GM12878 (cell line): ENCODE results near the gene PLEKHM3. TPM values are rescaled to one million over a fixed set of nuclear protein-coding genes. Genes with fewer than 3 reads are reported as not detected.

Source experiments
- ATAC-seq: fragments of 200-7000 bp; cut with Tn5 transposase; 3 replicates; pipeline ENCODE4 v1.9.1; 2020; ENCODE audit warnings: mild to moderate bottlenecking, moderate library complexity
- BruUV-seq: library from RNA; stranded (reverse); fragments of 400-500 nt; replicated peaks from 2 replicates; lab custom pipeline; 2021; lab: Mats Ljungman, UMichigan
- CTCF ChIA-PET: fragments of 300-600 bp; sonication (Branson Sonifier 250); formaldehyde crosslinking; extraction: SDS; loops from one replicate; lab custom pipeline; 2021; ENCODE audit warnings: inconsistent platforms; lab: Yijun Ruan, JAX
- POLR2A ChIA-PET: fragments of 350-600 bp; formaldehyde crosslinking; extraction: SDS; loops from one replicate; lab custom pipeline; 2021; ENCODE audit warnings: inconsistent platforms; lab: Charles Lee
- RAD21 ChIA-PET: fragments of 300-600 bp; sonication (Branson Sonifier 250); formaldehyde crosslinking; loops from one replicate; lab custom pipeline; 2023; ENCODE audit warnings: antibody characterized with exemption; ENCODE audit not compliant: unreplicated experiment; lab: Charles Lee
- SMC1A ChIA-PET: fragments of 300-600 bp; sonication (Branson Sonifier 250); formaldehyde crosslinking; loops from one replicate; lab custom pipeline; 2023; ENCODE audit not compliant: unreplicated experiment, uncharacterized antibody; lab: Charles Lee
- DNase-seq: peaks from one replicate; pipeline ENCODE4 v3.0.0-alpha.2; 2011; ENCODE audit warnings: low read depth, low spot score
- FAIRE-seq: peaks from 3 replicates; lab custom pipeline; 2011; peaks lifted over from hg19 to GRCh38; lab: Jason Lieb, UNC
- H2AFZ ChIP-seq: 2 replicates; pipeline ENCODE4 v1.6.0; 2011; ENCODE audit warnings: low read depth, low read length, control low read depth; ENCODE audit not compliant: control insufficient read depth
- H3K27ac ChIP-seq: 2 replicates; pipeline ENCODE4 v1.5.1; 2011; ENCODE audit warnings: control low read depth; ENCODE audit not compliant: control insufficient read depth, insufficient read depth
- H3K27me3 ChIP-seq, 2 experiments: replicated peaks in 1 of 2; 2 replicates each; pipeline versions ENCODE4 v1.6.0 to v1.6.1; 2011; ENCODE audit warnings: low read length in 1 of 2; ENCODE audit not compliant: control insufficient read depth in 2 of 2, insufficient read depth in 2 of 2
- H3K36me3 ChIP-seq, 2 experiments: 2 replicates each; pipeline ENCODE4 v1.5.1; 2011; ENCODE audit warnings: low read length in 1 of 2; ENCODE audit not compliant: control insufficient read depth in 2 of 2, insufficient read depth in 2 of 2
- H3K4me1 ChIP-seq: 2 replicates; pipeline ENCODE4 v1.6.1; 2011; ENCODE audit warnings: mild to moderate bottlenecking, low read length, moderate library complexity, mixed read lengths; ENCODE audit not compliant: control insufficient read depth, insufficient read depth
- H3K4me2 ChIP-seq: 2 replicates; pipeline ENCODE4 v1.6.0; 2011; ENCODE audit warnings: control low read depth; ENCODE audit not compliant: control insufficient read depth, insufficient read depth
- H3K4me3 ChIP-seq: fragments of 200-600 bp; sonication (generic); 2 replicates; pipeline ENCODE4 v1.5.1; 2016
- H3K79me2 ChIP-seq: 2 replicates; pipeline ENCODE4 v1.6.0; 2011; ENCODE audit warnings: low read length; ENCODE audit not compliant: control insufficient read depth, insufficient read depth
- H3K9ac ChIP-seq: 2 replicates; pipeline ENCODE4 v1.8.0; 2011; ENCODE audit warnings: low read length, control low read depth, mixed read lengths; ENCODE audit not compliant: control insufficient read depth, insufficient read depth
- H3K9me3 ChIP-seq: replicated peaks from 3 replicates; pipeline ENCODE4 v1.5.1; 2011; ENCODE audit warnings: mild to moderate bottlenecking, low read length; ENCODE audit not compliant: control insufficient read depth, insufficient read depth
- H4K20me1 ChIP-seq: 2 replicates; pipeline ENCODE4 v1.6.0; 2011; ENCODE audit not compliant: control insufficient read depth, insufficient read depth
- BMI1 ChIP-seq: fragments of 450-650 bp; IDR thresholded peaks from 2 replicates; pipeline ENCODE4 v1.6.1; 2016; ENCODE audit warnings: mild to moderate bottlenecking, moderate library complexity, borderline replicate concordance
- CEBPB ChIP-seq, 2 experiments: fragments of 150-350 bp in 1 of 2; IDR thresholded peaks; 2 replicates each; pipeline ENCODE4 v1.6.1; 2012 to 2014; ENCODE audit warnings: low read depth in 2 of 2, low read length in 2 of 2, borderline replicate concordance in 1 of 2, inconsistent platforms in 1 of 2
- CHD1 ChIP-seq: IDR thresholded peaks from 2 replicates; pipeline ENCODE4 v1.6.1; 2012; ENCODE audit warnings: low read depth, low read length, improper control_type of control experiment
- CREM ChIP-seq: IDR thresholded peaks from 2 replicates; pipeline ENCODE4 v1.6.1; 2014; ENCODE audit warnings: antibody characterized with exemption, low read depth
- ETV6 ChIP-seq, 2 experiments: fragments of 450-650 bp in 1 of 2; IDR thresholded peaks in 1 of 2; conservative IDR thresholded peaks in 1 of 2; 2 replicates each; pipeline ENCODE4 v1.6.1; 2014; ENCODE audit warnings: antibody characterized with exemption in 1 of 2, borderline replicate concordance in 1 of 2, low read depth in 1 of 2, mild to moderate bottlenecking in 1 of 2, moderate library complexity in 1 of 2
- IKZF1 ChIP-seq: fragments of 450-650 bp; conservative IDR thresholded peaks from 2 replicates; pipeline ENCODE4 v1.6.1; 2017; ENCODE audit warnings: antibody characterized with exemption, mild to moderate bottlenecking
- IKZF2 ChIP-seq, 2 experiments: fragments of 450-650 bp; IDR thresholded peaks; 2 replicates each; pipeline ENCODE4 v1.6.1; 2017; ENCODE audit warnings: mild to moderate bottlenecking in 2 of 2, moderate library complexity in 2 of 2
- IRF4 ChIP-seq: IDR thresholded peaks from 2 replicates; pipeline ENCODE4 v1.6.1; 2011; ENCODE audit warnings: low read depth, low read length
- MYB ChIP-seq: fragments of 150-350 bp; IDR thresholded peaks from 2 replicates; pipeline ENCODE4 v1.6.1; 2014; ENCODE audit warnings: mild to moderate bottlenecking, low read depth, low read length, borderline replicate concordance
- NRF1 ChIP-seq: conservative IDR thresholded peaks from 2 replicates; pipeline ENCODE4 v1.6.1; 2011; ENCODE audit warnings: mild to moderate bottlenecking, low read depth, low read length, improper control_type of control experiment
- PAX5 ChIP-seq: IDR thresholded peaks from 2 replicates; pipeline ENCODE4 v1.6.1; 2011; ENCODE audit warnings: low read depth, low read length, borderline replicate concordance
- RB1 ChIP-seq: fragments of 450-650 bp; formaldehyde crosslinking; IDR thresholded peaks from 2 replicates; pipeline ENCODE4 v1.6.1; 2017; ENCODE audit warnings: mild to moderate bottlenecking, borderline replicate concordance
- RCOR1 ChIP-seq: conservative IDR thresholded peaks from 2 replicates; pipeline ENCODE4 v1.6.1; 2012; ENCODE audit warnings: low read depth, low read length, improper control_type of control experiment
- SMC3 ChIP-seq: IDR thresholded peaks from 2 replicates; pipeline ENCODE4 v1.6.1; 2011; ENCODE audit warnings: low read length, improper control_type of control experiment, borderline replicate concordance
- ZNF207 ChIP-seq: fragments of 450-650 bp; IDR thresholded peaks from 2 replicates; pipeline ENCODE4 v1.6.1; 2014; ENCODE audit warnings: antibody characterized with exemption, mild to moderate bottlenecking, borderline replicate concordance
- WGBS: methylation state at CpG from one replicate; pipeline ENCODE4 v1.1.6; 2016; ENCODE audit warnings: low lambda C conversion rate; ENCODE audit not compliant: insufficient replicate concordance, insufficient coverage; ENCODE audit errors: missing lambda C conversion rate; 5-methylcytosine and 5-hydroxymethylcytosine counted together
- in situ Hi-C: fragments of 300-500 bp; cut with MboI; formaldehyde crosslinking; loops from 9 replicates; pipeline ENCODE4 v1.14.3; 2018; ENCODE audit warnings: mixed read lengths
- intact Hi-C: fragments of 100-400 bp; cut with micrococcal nuclease; formaldehyde crosslinking; loops from one replicate; pipeline ENCODE4 v1.14.2; 2022; ENCODE audit not compliant: unreplicated experiment
- polyA plus RNA-seq, 11 experiments: library from polyadenylated mRNA; depleted of rRNA in 4 of 11; unstranded in 6 of 11; stranded (reverse) in 5 of 11; fragments of >200 nt; fragmentation: Nextera tagmentation in 4 of 11; fragmentation: Illumina TruSeq in 1 of 11; extraction: Ambion mirVana in 4 of 11; extraction: Trizol in 1 of 11; gene quantifications; 1 replicate in 1 of 11; 2 replicates in 10 of 11; pipeline versions ENCODE4 v1.2.1 to v1.2.3, GENCODE V29; 2011 to 2016; ENCODE audit warnings: inconsistent platforms in 2 of 11, missing spikeins in 2 of 11, low read depth in 1 of 11
- total RNA-seq, 4 experiments: library from RNA; depleted of rRNA in 3 of 4; stranded (reverse); fragments of >200 nt in 3 of 4; fragmentation: Illumina TruSeq in 1 of 4; extraction: Trizol in 1 of 4; gene quantifications; 2 replicates each; pipeline versions ENCODE4 v1.2.1 to v1.2.3, GENCODE V29; 2013 to 2021
- TF ChIP-seq, protein P1 (sequence below): IDR thresholded peaks from 2 replicates; pipeline ENCODE4 v1.6.1; 2012; ENCODE audit warnings: low read length, inconsistent platforms
- TF ChIP-seq, protein P2 (sequence below): fragments of 450-650 bp; IDR thresholded peaks from 2 replicates; pipeline ENCODE4 v1.6.1; 2018; ENCODE audit warnings: borderline replicate concordance, mild to moderate bottlenecking; ENCODE audit not compliant: partially characterized antibody

PLEKHM3 gene
- total and polyA plus RNA-seq, 10 of the 15 experiments (the other 5 are each of a cell fraction or from before 2014, with no cell fraction given): 1.4 to 5.6 (median 3.0) TPM

DNA sequence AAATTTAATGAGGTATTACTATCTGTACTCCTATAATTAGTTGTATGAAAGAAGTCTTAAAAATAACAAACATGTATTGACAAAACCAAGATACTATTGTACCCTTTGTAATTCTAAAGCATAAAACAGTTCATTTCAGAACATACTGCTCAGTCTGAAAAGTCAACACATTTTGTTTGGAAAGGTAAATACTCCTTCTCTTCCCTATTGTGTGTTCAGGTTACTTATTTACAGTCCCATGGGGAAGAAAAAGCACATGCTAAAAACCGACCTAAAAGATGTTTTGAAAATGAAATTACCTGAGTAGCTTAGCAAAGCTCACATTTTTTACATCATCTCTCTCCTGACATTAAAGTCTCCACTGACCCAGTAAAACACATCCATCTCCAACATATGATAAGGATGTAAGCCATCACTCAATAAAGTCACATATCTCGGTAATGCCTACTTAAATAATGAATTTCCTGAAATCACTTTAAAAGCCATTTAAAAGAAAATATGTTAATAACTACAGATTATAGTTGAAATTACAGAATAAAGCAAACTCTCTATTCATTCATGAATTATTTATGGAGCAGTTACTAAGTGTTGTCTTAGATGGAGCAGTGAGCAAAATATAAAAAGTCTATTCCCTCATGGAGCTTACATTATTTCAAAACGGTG lies 180.0 kb downstream of the PLEKHM3 start:
- BruUV-seq: no TSS peak
- H3K4me2 ChIP-seq: no peak overlapping the region
- H3K4me3 ChIP-seq: no peak overlapping the region
- no peak overlapping the region for H3K27ac ChIP-seq
- no peaks in the 10 kb centered on the region for H3K9me3 ChIP-seq
- SMC1A ChIA-PET: interaction anchor here (1.0 to 1.6 kb wide), 5 partner anchors 10 to 57 kb away, joined by 3 to 6 read pairs (median 4); no protein-coding TSS in a partner anchor
- intact Hi-C loops: no loop called here
- no peak overlapping the region for H2AFZ ChIP-seq
- CTCF ChIA-PET: interaction anchor here (1.1 kb wide), 1 partner anchor 14 kb away, joined by 4 read pairs; no protein-coding TSS in a partner anchor
- no peaks in the 10 kb centered on the region for H3K27me3 ChIP-seq
- RAD21 ChIA-PET: interaction anchor here (0.5 to 0.6 kb wide), 2 partner anchors 30 to 127 kb away, joined by 3 to 5 read pairs; no protein-coding TSS in a partner anchor
- H3K79me2 ChIP-seq: no peaks in the 10 kb centered on the region
- POLR2A ChIA-PET: interaction anchor here (0.6 to 0.7 kb wide), 2 partner anchors 45 to 58 kb away, joined by 3 to 5 read pairs; no protein-coding TSS in a partner anchor
- no peak for FAIRE-seq
- ATAC-seq: no peak
- in situ Hi-C loops: no loop called here
- no peaks in the 10 kb centered on the region for H3K36me3 ChIP-seq
- H3K4me1 ChIP-seq: no peaks in the 10 kb centered on the region
- H3K9ac ChIP-seq: no peak overlapping the region
- no peaks in the 10 kb centered on the region for H4K20me1 ChIP-seq
- DNase-seq: no peak
- 91% methylated on average over 3 of the region's 3 CpGs for WGBS
- TF ChIP-seq RCOR1 (no peak), CREM (no peak), RB1 (no peak), MYB (no peak), IKZF1 (no peak), ETV6 (conservative IDR thresholded peaks at IDR 0.05 in 1 of 2, IDR thresholded peaks at IDR 0.05 in 1 of 2; ENCODE audit: borderline replicate concordance in 1 of 2, low read depth in 1 of 2) (no peak), PAX5 (no peak), BMI1 (no peak), ZNF207 (no peak), IRF4 (no peak), IKZF2 (IDR thresholded peaks at IDR 0.05) (no peak), NRF1 (no peak), SMC3 (no peak), CHD1 (no peak), CEBPB (IDR thresholded peaks at IDR 0.05; ENCODE audit: borderline replicate concordance in 1 of 2, low read depth in 2 of 2, low read length in 2 of 2) (no peak)
- TF ChIP-seq, protein P1, sequence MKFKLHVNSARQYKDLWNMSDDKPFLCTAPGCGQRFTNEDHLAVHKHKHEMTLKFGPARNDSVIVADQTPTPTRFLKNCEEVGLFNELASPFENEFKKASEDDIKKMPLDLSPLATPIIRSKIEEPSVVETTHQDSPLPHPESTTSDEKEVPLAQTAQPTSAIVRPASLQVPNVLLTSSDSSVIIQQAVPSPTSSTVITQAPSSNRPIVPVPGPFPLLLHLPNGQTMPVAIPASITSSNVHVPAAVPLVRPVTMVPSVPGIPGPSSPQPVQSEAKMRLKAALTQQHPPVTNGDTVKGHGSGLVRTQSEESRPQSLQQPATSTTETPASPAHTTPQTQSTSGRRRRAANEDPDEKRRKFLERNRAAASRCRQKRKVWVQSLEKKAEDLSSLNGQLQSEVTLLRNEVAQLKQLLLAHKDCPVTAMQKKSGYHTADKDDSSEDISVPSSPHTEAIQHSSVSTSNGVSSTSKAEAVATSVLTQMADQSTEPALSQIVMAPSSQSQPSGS: no peak
- TF ChIP-seq, protein P2, sequence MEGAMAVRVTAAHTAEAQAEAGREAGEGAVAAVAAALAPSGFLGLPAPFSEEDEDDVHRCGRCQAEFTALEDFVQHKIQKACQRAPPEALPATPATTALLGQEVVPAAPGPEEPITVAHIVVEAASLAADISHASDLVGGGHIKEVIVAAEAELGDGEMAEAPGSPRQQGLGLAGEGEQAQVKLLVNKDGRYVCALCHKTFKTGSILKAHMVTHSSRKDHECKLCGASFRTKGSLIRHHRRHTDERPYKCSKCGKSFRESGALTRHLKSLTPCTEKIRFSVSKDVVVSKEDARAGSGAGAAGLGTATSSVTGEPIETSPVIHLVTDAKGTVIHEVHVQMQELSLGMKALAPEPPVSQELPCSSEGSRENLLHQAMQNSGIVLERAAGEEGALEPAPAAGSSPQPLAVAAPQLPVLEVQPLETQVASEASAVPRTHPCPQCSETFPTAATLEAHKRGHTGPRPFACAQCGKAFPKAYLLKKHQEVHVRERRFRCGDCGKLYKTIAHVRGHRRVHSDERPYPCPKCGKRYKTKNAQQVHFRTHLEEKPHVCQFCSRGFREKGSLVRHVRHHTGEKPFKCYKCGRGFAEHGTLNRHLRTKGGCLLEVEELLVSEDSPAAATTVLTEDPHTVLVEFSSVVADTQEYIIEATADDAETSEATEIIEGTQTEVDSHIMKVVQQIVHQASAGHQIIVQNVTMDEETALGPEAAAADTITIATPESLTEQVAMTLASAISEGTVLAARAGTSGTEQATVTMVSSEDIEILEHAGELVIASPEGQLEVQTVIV: no peak
